Gastrocnemius medialis (tissue), 4 donors: ENCODE results near the gene BPIFB1. TPM values are rescaled to one million over a fixed set of nuclear protein-coding genes. Genes with fewer than 3 reads are reported as not detected.

Source experiments
- ATAC-seq, 2 donors: fragments of 150-250 bp; one replicate each; pipeline ENCODE4 v1.9.1; 2016
- DNase-seq, 2 donors: peaks; one replicate each; pipeline ENCODE4 v3.0.0-alpha.2; 2019
- H3K27ac ChIP-seq, 4 donors: fragments of 200-600 bp; sonication (generic); 1 replicate in 1 of 4; 2 replicates in 3 of 4; pipeline ENCODE4 v1.5.1; 2016 to 2018; ENCODE audit warnings: mild to moderate bottlenecking in 2 of 4, moderate library complexity in 1 of 4
- H3K27me3 ChIP-seq, 3 donors: fragments of 200-600 bp; sonication (generic) in 2 of 3; 1 replicate in 1 of 3; 2 replicates in 2 of 3; pipeline versions ENCODE4 v1.5.1 to v1.6.0; 2016 to 2019; ENCODE audit warnings: mild to moderate bottlenecking in 1 of 3, moderate library complexity in 1 of 3
- H3K36me3 ChIP-seq, 2 donors: fragments of 200-600 bp; sonication (generic) in 1 of 2; one replicate each; pipeline ENCODE4 v1.5.1; 2017 to 2018
- H3K4me1 ChIP-seq, 2 donors: fragments of 200-600 bp; sonication (generic) in 1 of 2; one replicate each; pipeline ENCODE4 v1.5.1; 2016 to 2017; ENCODE audit warnings: mild to moderate bottlenecking in 2 of 2
- H3K4me3 ChIP-seq, 4 donors: fragments of 200-600 bp; sonication (generic) in 3 of 4; 1 replicate in 1 of 4; 2 replicates in 3 of 4; pipeline ENCODE4 v1.5.1; 2016 to 2019; ENCODE audit warnings: mild to moderate bottlenecking in 2 of 4
- H3K9me3 ChIP-seq, 3 donors: fragments of 200-600 bp; sonication (generic) in 2 of 3; 1 replicate in 1 of 3; 2 replicates in 2 of 3; pipeline ENCODE4 v1.5.1; 2016 to 2019
- CTCF ChIP-seq, 5 experiments: fragments of 450-650 bp in 3 of 5; fragments of 200-600 bp in 2 of 5; sonication (generic) in 2 of 5; IDR thresholded peaks in 4 of 5; conservative IDR thresholded peaks in 1 of 5; 1 replicate in 4 of 5; 2 replicates in 1 of 5; pipeline ENCODE4 v1.5.1; 2016 to 2019; ENCODE audit warnings: antibody characterized with exemption in 5 of 5, mild to moderate bottlenecking in 3 of 5, moderate library complexity in 3 of 5
- POLR2A ChIP-seq, 2 donors: fragments of 450-650 bp; IDR thresholded peaks; one replicate each; pipeline ENCODE4 v1.6.1; 2017; ENCODE audit warnings: antibody characterized with exemption in 2 of 2, mild to moderate bottlenecking in 2 of 2, moderate library complexity in 2 of 2
- in situ Hi-C, 4 donors: fragments of 200-750 bp; cut with MboI; loops; one replicate each; pipeline versions ENCODE4 v1.15.0 to v1.8.0; 2017; ENCODE audit warnings: low sequenced_read_pairs in 4 of 4
- intact Hi-C: fragments of 100-400 bp; cut with DNase I; formaldehyde crosslinking; loops from one replicate; pipeline ENCODE4 v1.15.1; 2023; ENCODE audit warnings: low total_unique reads
- total RNA-seq, 4 donors: library from RNA; depleted of rRNA; stranded (reverse); fragments of >200 nt; gene quantifications; one replicate each; pipeline versions ENCODE4 v1.1.0 to v1.2.3, GENCODE V29; 2016

Gene BPIFB1
- total RNA-seq, 4 donors from 2014 or later = not detected

GRCh38 chr20:33280000-33280680 lies 2.9 kb upstream of the BPIFB1 start:
- TF ChIP-seq POLR2A (IDR thresholded peaks at IDR 0.05) (no peak), CTCF (IDR thresholded peaks at IDR 0.05 in 4 of 5, conservative IDR thresholded peaks at IDR 0.05 in 1 of 5) (no peak)
- Histone ChIP-seq H3K27ac (no peak overlapping the region), H3K36me3 (no peaks in the 10 kb centered on the region), H3K4me1 (no peaks in the 10 kb centered on the region), H3K4me3 (no peak overlapping the region), H3K9me3 (no peaks in the 10 kb centered on the region), H3K27me3 (peaks cover 0 to 6% (median 5%) of the 10 kb centered on the region in 3 donors)
- no peak for DNase-seq
- no peak for ATAC-seq
- in situ Hi-C loops = loop anchor here in 2 of 4 donors (25.0 kb wide), 2 partner anchors 368 to 493 kb away; no protein-coding TSS in a partner anchor
- intact Hi-C loops = no loop called here

DNA sequence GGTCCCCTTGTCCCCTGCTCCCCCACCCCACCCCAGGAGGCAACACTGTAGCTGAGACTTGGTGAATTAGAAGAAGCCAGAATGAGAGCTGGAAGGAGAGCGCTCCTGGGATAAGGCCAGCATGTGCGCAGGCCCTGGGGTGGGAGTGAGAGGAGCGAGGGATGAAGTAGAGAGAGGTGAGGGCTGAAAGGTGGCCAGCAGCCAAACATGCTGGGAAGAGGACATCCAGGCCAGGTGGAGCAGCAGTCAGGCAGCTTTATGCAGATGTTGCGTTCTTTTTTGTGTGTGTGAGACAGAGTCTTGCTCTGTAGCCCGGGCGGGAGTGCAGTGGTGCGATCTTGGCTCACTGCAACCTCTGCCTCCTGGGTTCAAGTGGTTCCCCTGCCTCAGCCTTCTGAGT lies 2.2 kb upstream of the BPIFB1 start:
- intact Hi-C loops (no loop called here), in situ Hi-C loops (loop anchor here in 2 of 4 donors (25.0 kb wide), 2 partner anchors 368 to 493 kb away; no protein-coding TSS in a partner anchor)
- ATAC-seq = no peak
- Histone ChIP-seq H3K36me3 (no peaks in the 10 kb centered on the region), H3K9me3 (no peaks in the 10 kb centered on the region), H3K4me3 (no peak overlapping the region), H3K27me3 (peaks cover 0 to 6% (median 5%) of the 10 kb centered on the region in 3 donors), H3K27ac (no peak overlapping the region), H3K4me1 (no peaks in the 10 kb centered on the region)
- no peak for TF ChIP-seq CTCF (IDR thresholded peaks at IDR 0.05 in 4 of 5, conservative IDR thresholded peaks at IDR 0.05 in 1 of 5)
- no peak for TF ChIP-seq POLR2A (IDR thresholded peaks at IDR 0.05)
- DNase-seq = no peak

DNA sequence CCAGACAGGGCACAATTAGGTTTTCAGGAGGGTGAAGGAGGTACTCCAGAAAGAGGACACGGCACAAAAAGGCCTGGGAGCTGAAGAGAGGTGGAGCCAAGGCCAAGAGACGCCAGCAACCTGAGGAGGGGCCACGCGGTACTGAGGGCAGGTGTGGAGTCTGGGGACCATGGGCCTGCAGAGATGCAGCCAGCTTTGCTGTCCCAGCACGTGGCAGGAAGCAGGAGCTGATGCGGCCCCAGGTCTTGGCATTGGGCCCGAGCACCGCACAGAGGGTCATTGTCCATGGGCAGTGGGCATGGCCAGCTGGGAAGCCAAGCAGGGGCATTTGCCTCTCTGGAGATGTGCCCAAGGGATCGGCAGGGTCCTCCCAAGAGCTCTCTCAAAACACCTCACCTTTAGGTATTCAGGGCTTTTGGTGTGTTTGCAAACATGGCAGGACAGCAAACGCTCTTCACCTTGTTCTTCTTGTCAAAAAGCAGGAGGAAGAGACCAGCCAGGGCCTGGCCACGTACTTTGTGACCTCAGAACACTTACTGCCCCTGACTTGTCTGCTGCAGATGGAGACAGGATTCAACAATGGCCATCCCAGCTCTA lies 1.4 kb upstream of the BPIFB1 start:
- H3K4me1 ChIP-seq = no peaks in the 10 kb centered on the region
- no peak overlapping the region for H3K27ac ChIP-seq
- H3K9me3 ChIP-seq = no peaks in the 10 kb centered on the region
- no peak overlapping the region for H3K4me3 ChIP-seq
- peaks cover 0 to 6% (median 5%) of the 10 kb centered on the region in 3 donors for H3K27me3 ChIP-seq
- TF ChIP-seq CTCF (IDR thresholded peaks at IDR 0.05 in 4 of 5, conservative IDR thresholded peaks at IDR 0.05 in 1 of 5) (no peak), POLR2A (IDR thresholded peaks at IDR 0.05) (no peak)
- no peaks in the 10 kb centered on the region for H3K36me3 ChIP-seq
- ATAC-seq (no peak), DNase-seq (no peak)
- in situ Hi-C loops (loop anchor here in 2 of 4 donors (25.0 kb wide), 2 partner anchors 369 to 494 kb away; no protein-coding TSS in a partner anchor), intact Hi-C loops (no loop called here)

DNA sequence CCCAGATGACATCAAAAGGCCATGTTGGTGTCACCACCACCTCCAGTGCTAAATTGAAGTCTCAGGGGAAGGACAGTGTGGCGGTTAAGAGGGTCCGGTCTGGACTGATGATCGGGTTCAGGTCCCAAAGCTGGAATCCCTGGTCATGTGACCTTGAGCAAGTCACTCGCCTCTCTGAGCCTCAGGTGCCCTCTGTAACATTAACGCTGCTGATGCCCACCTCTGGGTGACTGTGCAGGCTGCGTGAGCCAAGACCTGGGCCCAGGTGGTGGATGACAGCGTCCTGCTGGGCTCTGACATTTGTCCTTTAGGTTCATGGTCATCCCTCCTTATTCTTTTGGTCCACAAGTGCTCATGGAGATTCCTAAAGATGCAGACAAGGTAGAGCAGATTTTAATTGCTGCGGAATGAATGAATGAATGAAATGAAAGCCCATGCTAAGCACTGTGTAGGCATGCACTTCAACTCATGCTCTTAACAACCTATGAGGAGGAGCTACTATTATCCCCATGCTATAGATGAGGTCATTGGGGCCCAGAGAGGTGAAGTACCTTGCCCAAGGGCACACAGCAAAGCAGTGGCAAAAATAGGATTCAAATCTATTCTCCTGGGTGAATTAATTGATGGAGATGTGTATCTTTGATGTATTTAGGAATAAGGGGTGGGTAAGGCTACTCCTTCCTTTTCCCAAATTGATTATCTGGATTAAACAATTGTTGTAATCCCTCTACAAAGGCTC lies 649 bp upstream of the BPIFB1 start:
- H3K27ac ChIP-seq = no peak overlapping the region
- in situ Hi-C loops = loop anchor here in 2 of 4 donors (25.0 kb wide), 2 partner anchors 370 to 495 kb away; no protein-coding TSS in a partner anchor
- no peak for DNase-seq
- no peaks in the 10 kb centered on the region for H3K4me1 ChIP-seq
- ATAC-seq = no peak
- H3K9me3 ChIP-seq = no peaks in the 10 kb centered on the region
- no peak for TF ChIP-seq POLR2A (IDR thresholded peaks at IDR 0.05)
- TF ChIP-seq CTCF (IDR thresholded peaks at IDR 0.05 in 4 of 5, conservative IDR thresholded peaks at IDR 0.05 in 1 of 5) = no peak
- H3K4me3 ChIP-seq = no peak overlapping the region
- peaks cover 3 to 6% (median 5%) of the 10 kb centered on the region in 3 donors for H3K27me3 ChIP-seq
- no peaks in the 10 kb centered on the region for H3K36me3 ChIP-seq
- intact Hi-C loops = no loop called here
